ENCODE data around the gene WNT5A. TPM values are rescaled to one million over a fixed set of nuclear protein-coding genes. Genes with fewer than 3 reads are reported as not detected.

WNT5A gene
- total and polyA plus RNA-seq, 9 of the 15 experiments (the other 6 are each of a cell fraction or from before 2014, with no cell fraction given) = 0.11 TPM; not detected in 8

- TF ChIP-seq BRF2 (IDR thresholded peaks at IDR 0.05; ENCODE audit: borderline replicate concordance, insufficient read depth, insufficient read length) (no peak), SFPQ (IDR thresholded peaks at IDR 0.05; ENCODE audit: low read depth, low read length) (no peak), MYBL2 (IDR thresholded peaks at IDR 0.05; ENCODE audit: low read depth) (no peak), MYBL2 (CRISPR knock-in tag; IDR thresholded peaks at IDR 0.05; ENCODE audit: borderline replicate concordance) (no peak), SETDB1 (IDR thresholded peaks at IDR 0.05; ENCODE audit: low read length) (no peak)
Observed at GRCh38 chr3:55482496-55483195, 4.5 kb downstream of the WNT5A start (continued).

Data from K562 (cell line).